Dermis lymphatic vessel endothelial cell (primary cell): ENCODE results near the gene SCEL. TPM values are rescaled to one million over a fixed set of nuclear protein-coding genes. Genes with fewer than 3 reads are reported as not detected.

Experiments
- total RNA-seq: library from RNA; depleted of rRNA; stranded (reverse); fragments of >200 nt; gene quantifications from 2 replicates; pipeline ENCODE4 v1.2.1, GENCODE V29; 2014

The SCEL gene, protein sequence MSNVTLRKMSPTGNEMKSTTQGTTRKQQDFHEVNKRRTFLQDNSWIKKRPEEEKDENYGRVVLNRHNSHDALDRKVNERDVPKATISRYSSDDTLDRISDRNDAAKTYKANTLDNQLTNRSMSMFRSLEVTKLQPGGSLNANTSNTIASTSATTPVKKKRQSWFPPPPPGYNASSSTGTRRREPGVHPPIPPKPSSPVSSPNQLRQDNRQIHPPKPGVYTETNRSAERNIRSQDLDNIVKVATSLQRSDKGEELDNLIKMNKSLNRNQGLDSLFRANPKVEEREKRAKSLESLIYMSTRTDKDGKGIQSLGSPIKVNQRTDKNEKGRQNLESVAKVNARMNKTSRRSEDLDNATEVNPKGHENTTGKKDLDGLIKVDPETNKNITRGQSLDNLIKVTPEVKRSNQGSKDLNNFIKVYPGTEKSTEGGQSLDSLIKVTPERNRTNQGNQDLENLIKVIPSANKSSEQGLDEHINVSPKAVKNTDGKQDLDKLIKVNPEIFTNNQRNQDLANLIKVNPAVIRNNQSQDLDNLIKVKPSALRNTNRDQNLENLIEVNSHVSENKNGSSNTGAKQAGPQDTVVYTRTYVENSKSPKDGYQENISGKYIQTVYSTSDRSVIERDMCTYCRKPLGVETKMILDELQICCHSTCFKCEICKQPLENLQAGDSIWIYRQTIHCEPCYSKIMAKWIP
- not detected in 2 replicates for total RNA-seq

DNA sequence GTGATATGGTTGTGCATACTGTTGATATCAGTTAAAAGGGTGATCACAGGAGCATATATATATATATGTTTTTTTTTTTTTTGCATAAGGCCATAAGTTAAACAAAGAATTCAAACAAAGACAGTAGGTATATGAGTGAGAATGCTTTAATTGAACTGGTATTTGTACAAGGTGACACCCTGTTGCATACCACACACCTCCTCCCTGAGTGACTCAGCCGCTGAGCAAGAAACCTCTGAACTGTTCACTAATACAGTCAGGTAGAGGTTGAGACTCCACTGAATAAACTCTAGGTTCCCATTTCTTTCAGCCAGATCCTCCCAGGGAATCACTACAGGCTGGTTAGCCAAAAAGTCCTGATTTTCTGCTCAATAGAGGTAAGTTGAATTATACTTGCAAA, at the start of gene SCEL:
SCEL (plus strand) TSS at position 259 of the 400 bp plus-strand sequence. CDS start 20,170 bp downstream, outside the sequence.

Other genes with a start within 250 kb of the SCEL start
- 133 and 154 TPM in 2 replicates for gene MYCBP2, start 208.6 kb upstream of the SCEL start, total RNA-seq
- gene SLAIN1, start 162.0 kb downstream of the SCEL start, total RNA-seq, result 4.5 and 6.7 TPM in 2 replicates